KOPT-K1 (cell line): ENCODE results near the gene HSPB8.

Experiments used
- H3K27ac ChIP-seq: fragments of 200-600 bp; sonication (generic); 2 replicates; pipeline ENCODE4 v1.5.1; 2016; ENCODE audit warnings: antibody characterized with exemption, mild to moderate bottlenecking, low read depth, low read length; ENCODE audit not compliant: poor library complexity, severe bottlenecking
- H3K36me3 ChIP-seq: fragments of 200-600 bp; sonication (generic); 2 replicates; pipeline ENCODE4 v1.5.1; 2017; ENCODE audit warnings: antibody characterized with exemption, mild to moderate bottlenecking, low read length, moderate library complexity; ENCODE audit not compliant: insufficient read depth
- H3K9me3 ChIP-seq: fragments of 200-600 bp; sonication (generic); 2 replicates; pipeline ENCODE4 v1.5.1; 2017; ENCODE audit warnings: antibody characterized with exemption, low read length, mild to moderate bottlenecking; ENCODE audit not compliant: insufficient read depth, poor library complexity, severe bottlenecking

Gene HSPB8

GRCh38 chr12:119178544-119179334 lies at the start of gene HSPB8:
TSS of gene HSPB8 (plus strand) at chr12:119178931. CDS start at chr12:119179313, 382 bp downstream.
- Histone ChIP-seq H3K27ac (no peak within 1 kb of the TSS), H3K9me3 (no peaks in the 10 kb centered on the region), H3K36me3 (no peaks in the 10 kb centered on the region)

- Histone ChIP-seq H3K27ac (no peak overlapping the region), H3K36me3 (no peaks in the 10 kb centered on the region), H3K9me3 (no peaks in the 10 kb centered on the region)
Measured at GRCh38 chr12:119129827-119130434, 48.8 kb upstream of the HSPB8 start.

GRCh38 chr12:119130523-119130922 lies 48.2 kb upstream of the HSPB8 start:
- Histone ChIP-seq H3K9me3 (no peaks in the 10 kb centered on the region), H3K27ac (no peak overlapping the region), H3K36me3 (no peaks in the 10 kb centered on the region)

- H3K9me3 ChIP-seq, result no peaks in the 10 kb centered on the region
- no peaks in the 10 kb centered on the region for H3K36me3 ChIP-seq
- H3K27ac ChIP-seq, result no peak overlapping the region
Measured at GRCh38 chr12:119134284-119135072, 44.3 kb upstream of the HSPB8 start.

GRCh38 chr12:119136811-119137410 lies 41.8 kb upstream of the HSPB8 start:
- Histone ChIP-seq H3K9me3 (no peaks in the 10 kb centered on the region), H3K36me3 (no peaks in the 10 kb centered on the region), H3K27ac (no peak overlapping the region)

GRCh38 chr12:119139448-119139847 lies 39.3 kb upstream of the HSPB8 start:
- Histone ChIP-seq H3K36me3 (no peaks in the 10 kb centered on the region), H3K27ac (no peak overlapping the region), H3K9me3 (no peaks in the 10 kb centered on the region)

GRCh38 chr12:119145367-119145766 lies 33.4 kb upstream of the HSPB8 start:
- Histone ChIP-seq H3K9me3 (no peaks in the 10 kb centered on the region), H3K27ac (no peak overlapping the region)

GRCh38 chr12:119147847-119148448 lies 30.8 kb upstream of the HSPB8 start:
- no peak overlapping the region for H3K27ac ChIP-seq
- H3K36me3 ChIP-seq, result no peaks in the 10 kb centered on the region

More at GRCh38 chr12:119145367-119145766, 33.4 kb upstream of the HSPB8 start:
- no peaks in the 10 kb centered on the region for H3K36me3 ChIP-seq

GRCh38 chr12:119149270-119149669 lies 29.5 kb upstream of the HSPB8 start:
- no peak overlapping the region for H3K27ac ChIP-seq
- no peaks in the 10 kb centered on the region for H3K9me3 ChIP-seq
- H3K36me3 ChIP-seq, result no peaks in the 10 kb centered on the region

More at GRCh38 chr12:119147847-119148448, 30.8 kb upstream of the HSPB8 start:
- H3K9me3 ChIP-seq, result no peaks in the 10 kb centered on the region

- no peaks in the 10 kb centered on the region for H3K9me3 ChIP-seq
- no peaks in the 10 kb centered on the region for H3K36me3 ChIP-seq
Measured at GRCh38 chr12:119151445-119152026, 27.2 kb upstream of the HSPB8 start.

GRCh38 chr12:119153477-119154434 lies 25.0 kb upstream of the HSPB8 start:
- no peaks in the 10 kb centered on the region for H3K36me3 ChIP-seq
- no peaks in the 10 kb centered on the region for H3K9me3 ChIP-seq
- H3K27ac ChIP-seq, result no peak overlapping the region

More at GRCh38 chr12:119151445-119152026, 27.2 kb upstream of the HSPB8 start:
- no peak overlapping the region for H3K27ac ChIP-seq

- Histone ChIP-seq H3K27ac (no peak overlapping the region), H3K9me3 (no peaks in the 10 kb centered on the region), H3K36me3 (no peaks in the 10 kb centered on the region)
Measured at GRCh38 chr12:119154435-119154818, 24.3 kb upstream of the HSPB8 start.

GRCh38 chr12:119156401-119157044 lies 22.2 kb upstream of the HSPB8 start:
- Histone ChIP-seq H3K36me3 (no peaks in the 10 kb centered on the region), H3K9me3 (no peaks in the 10 kb centered on the region), H3K27ac (no peak overlapping the region)
